ENCODE results near the gene U2AF2.

The U2AF2 gene

GRCh38 chr19:55638864-55639359 lies 15.9 kb upstream of the U2AF2 start:
- DNase-seq (ENCODE audit: low read depth) = peak; percentile 53
- no peak overlapping the region for H3K9ac ChIP-seq (ENCODE audit: low read length)
- H3K36me3 ChIP-seq (ENCODE audit: control insufficient read depth, insufficient read depth, low read length, severe bottlenecking) = peaks cover 3% of the 10 kb centered on the region
- H3K4me3 ChIP-seq (ENCODE audit: low read length) = no peak overlapping the region
- H3K4me1 ChIP-seq (ENCODE audit: control insufficient read depth, insufficient read depth, low read length) = peaks cover 59% of the 10 kb centered on the region
- no peaks in the 10 kb centered on the region for H3K27me3 ChIP-seq (replicated peaks; ENCODE audit: control insufficient read depth, insufficient read depth, low read length)
- H3K9me3 ChIP-seq (ENCODE audit: control insufficient read depth, low read length) = no peaks in the 10 kb centered on the region

GRCh38 chr19:55640043-55640576 lies 14.7 kb upstream of the U2AF2 start:
- peak overlapping the region; percentile 92 for H3K4me3 ChIP-seq (ENCODE audit: low read length)
- H3K27me3 ChIP-seq (replicated peaks; ENCODE audit: control insufficient read depth, insufficient read depth, low read length) = no peaks in the 10 kb centered on the region
- peaks cover 10% of the 10 kb centered on the region for H3K36me3 ChIP-seq (ENCODE audit: control insufficient read depth, insufficient read depth, low read length, severe bottlenecking)
- peak overlapping the region; percentile 91 for H3K9ac ChIP-seq (ENCODE audit: low read length)
- H3K9me3 ChIP-seq (ENCODE audit: control insufficient read depth, low read length) = no peaks in the 10 kb centered on the region
- peaks cover 64% of the 10 kb centered on the region for H3K4me1 ChIP-seq (ENCODE audit: control insufficient read depth, insufficient read depth, low read length)
- peak; percentile 85 for DNase-seq (ENCODE audit: low read depth)

DNA sequence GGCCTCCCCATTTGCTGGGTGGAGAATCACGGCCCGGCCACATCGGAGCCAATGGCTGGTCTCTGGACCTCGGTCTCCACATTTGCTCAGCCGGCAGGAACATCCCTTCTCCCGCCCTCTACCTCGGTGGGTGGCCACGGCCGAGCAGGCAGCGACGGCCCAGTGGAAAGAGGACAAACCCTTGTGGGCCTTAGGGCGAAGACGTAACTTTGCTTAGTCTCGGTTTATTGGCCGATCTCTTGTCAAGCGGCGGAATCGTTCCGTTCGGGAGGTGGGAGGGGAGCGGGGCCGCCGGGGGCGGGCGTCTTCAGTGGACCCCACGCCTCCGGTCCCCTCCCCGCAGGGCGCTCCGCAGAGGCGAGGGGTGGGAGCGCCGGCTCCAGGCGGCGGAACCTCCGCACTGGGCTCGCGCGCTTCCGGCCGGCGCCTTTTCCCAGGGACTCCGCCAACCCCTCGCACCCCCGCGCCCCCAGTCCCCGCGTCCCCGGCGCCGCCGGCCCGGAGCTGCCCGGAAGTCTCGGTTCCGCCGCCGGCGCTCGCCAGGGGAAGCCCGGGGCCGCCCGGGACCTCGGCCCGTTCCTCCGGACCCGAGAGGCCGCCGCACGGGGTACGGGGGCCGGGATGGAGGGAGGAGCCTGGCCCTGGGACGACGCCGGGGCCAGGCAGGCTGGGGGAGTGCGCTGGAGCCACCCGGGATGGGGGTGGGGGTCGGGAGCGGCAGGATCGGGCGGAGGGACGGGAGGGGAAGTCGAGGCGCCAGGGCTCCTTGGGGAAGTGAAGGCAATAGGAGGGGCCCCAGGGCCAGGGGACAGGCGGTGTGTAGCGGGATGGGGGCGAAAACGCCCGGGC lies 14.0 kb upstream of the U2AF2 start, which contains the start of gene ZNF580:
Gene ZNF580, plus strand, starts transcription at position 426 of the 849 bp plus-strand sequence. CDS start 1,507 bp downstream, outside the sequence.
- peaks cover 16% of the 10 kb centered on the region for H3K36me3 ChIP-seq (ENCODE audit: control insufficient read depth, insufficient read depth, low read length, severe bottlenecking)
- peaks cover 61% of the 10 kb centered on the region for H3K4me1 ChIP-seq (ENCODE audit: control insufficient read depth, insufficient read depth, low read length)
- peak within 1 kb of the TSS; percentile 92 for H3K4me3 ChIP-seq (ENCODE audit: low read length)
- H3K27me3 ChIP-seq (replicated peaks; ENCODE audit: control insufficient read depth, insufficient read depth, low read length) = no peaks in the 10 kb centered on the region
- peak; percentile 85 for DNase-seq (ENCODE audit: low read depth)
- no peaks in the 10 kb centered on the region for H3K9me3 ChIP-seq (ENCODE audit: control insufficient read depth, low read length)
- H3K9ac ChIP-seq (ENCODE audit: low read length) = peak within 1 kb of the TSS; percentile 91

DNA sequence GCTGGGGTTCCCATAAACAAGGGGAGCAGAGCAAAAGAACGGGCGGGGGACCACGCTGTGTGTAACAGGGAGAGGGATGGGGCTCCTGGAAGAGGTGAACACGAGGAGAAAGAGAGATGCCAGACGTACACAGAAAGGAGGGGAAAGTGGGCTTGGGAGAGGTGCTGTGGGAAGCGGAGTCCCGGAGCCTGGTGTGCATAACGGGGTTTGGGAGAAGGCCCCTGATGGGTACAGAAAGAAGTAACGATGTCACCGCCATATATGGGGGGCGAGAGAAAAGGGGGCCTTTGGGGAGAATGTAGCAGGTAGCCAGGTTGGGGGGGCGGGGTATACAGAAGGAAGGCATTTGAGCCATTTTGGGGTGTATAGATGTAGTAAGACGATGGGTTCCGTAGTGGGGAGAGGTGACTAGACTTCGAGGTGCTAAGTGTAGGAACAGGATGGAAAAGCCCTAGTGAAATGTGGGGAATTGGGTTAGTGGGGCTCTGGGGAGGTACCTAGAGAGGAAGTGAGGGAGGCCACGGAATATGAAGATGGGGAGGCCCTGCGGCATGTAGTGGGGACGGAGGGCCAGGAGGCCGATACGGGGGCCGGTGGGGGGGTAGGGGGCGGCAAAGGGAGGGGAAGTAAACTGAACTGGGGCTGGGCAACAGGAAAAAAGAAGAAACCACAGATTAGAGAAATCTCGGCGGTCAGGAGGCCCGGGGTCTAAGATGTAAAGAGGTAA lies 13.2 kb upstream of the U2AF2 start:
- H3K4me1 ChIP-seq (ENCODE audit: control insufficient read depth, insufficient read depth, low read length) = peaks cover 53% of the 10 kb centered on the region
- H3K9ac ChIP-seq (ENCODE audit: low read length) = peak overlapping the region; percentile 91
- peaks cover 16% of the 10 kb centered on the region for H3K36me3 ChIP-seq (ENCODE audit: control insufficient read depth, insufficient read depth, low read length, severe bottlenecking)
- H3K27me3 ChIP-seq (replicated peaks; ENCODE audit: control insufficient read depth, insufficient read depth, low read length) = no peaks in the 10 kb centered on the region
- H3K9me3 ChIP-seq (ENCODE audit: control insufficient read depth, low read length) = no peaks in the 10 kb centered on the region
- peak; percentile 64 for DNase-seq (ENCODE audit: low read depth)
- peak overlapping the region; percentile 92 for H3K4me3 ChIP-seq (ENCODE audit: low read length)

GRCh38 chr19:55642153-55643002 lies 12.5 kb upstream of the U2AF2 start:
- Histone ChIP-seq H3K36me3 (ENCODE audit: control insufficient read depth, insufficient read depth, low read length, severe bottlenecking) (peaks cover 16% of the 10 kb centered on the region), H3K9ac (ENCODE audit: low read length) (peak overlapping the region; percentile 91), H3K27me3 (replicated peaks; ENCODE audit: control insufficient read depth, insufficient read depth, low read length) (no peaks in the 10 kb centered on the region), H3K9me3 (ENCODE audit: control insufficient read depth, low read length) (no peaks in the 10 kb centered on the region), H3K4me3 (ENCODE audit: low read length) (peak overlapping the region; percentile 92), H3K4me1 (ENCODE audit: control insufficient read depth, insufficient read depth, low read length) (peaks cover 52% of the 10 kb centered on the region)
- peak; percentile 52 for DNase-seq (ENCODE audit: low read depth)

GRCh38 chr19:55643003-55643886 lies 11.6 kb upstream of the U2AF2 start, which contains the start of gene ZNF581:
TSS of gene ZNF581 (plus strand) at chr19:55643649. CDS start at chr19:55644572, 923 bp downstream.
- no peaks in the 10 kb centered on the region for H3K9me3 ChIP-seq (ENCODE audit: control insufficient read depth, low read length)
- H3K36me3 ChIP-seq (ENCODE audit: control insufficient read depth, insufficient read depth, low read length, severe bottlenecking) = peaks cover 16% of the 10 kb centered on the region
- H3K27me3 ChIP-seq (replicated peaks; ENCODE audit: control insufficient read depth, insufficient read depth, low read length) = no peaks in the 10 kb centered on the region
- peak within 1 kb of the TSS; percentile 92 for H3K4me3 ChIP-seq (ENCODE audit: low read length)
- peaks cover 54% of the 10 kb centered on the region for H3K4me1 ChIP-seq (ENCODE audit: control insufficient read depth, insufficient read depth, low read length)
- H3K9ac ChIP-seq (ENCODE audit: low read length) = peak within 1 kb of the TSS; percentile 91
- peak; percentile 89 for DNase-seq (ENCODE audit: low read depth)

- Histone ChIP-seq H3K4me3 (ENCODE audit: low read length) (peak overlapping the region; percentile 92), H3K9ac (ENCODE audit: low read length) (peak overlapping the region; percentile 91), H3K4me1 (ENCODE audit: control insufficient read depth, insufficient read depth, low read length) (peaks cover 52% of the 10 kb centered on the region), H3K36me3 (ENCODE audit: control insufficient read depth, insufficient read depth, low read length, severe bottlenecking) (peaks cover 13% of the 10 kb centered on the region), H3K9me3 (ENCODE audit: control insufficient read depth, low read length) (no peaks in the 10 kb centered on the region), H3K27me3 (replicated peaks; ENCODE audit: control insufficient read depth, insufficient read depth, low read length) (no peaks in the 10 kb centered on the region)
- DNase-seq (ENCODE audit: low read depth) = no peak
Measured at GRCh38 chr19:55643887-55644176, 11.0 kb upstream of the U2AF2 start.

GRCh38 chr19:55644191-55644833 lies 10.5 kb upstream of the U2AF2 start:
- Histone ChIP-seq H3K36me3 (ENCODE audit: control insufficient read depth, insufficient read depth, low read length, severe bottlenecking) (peaks cover 13% of the 10 kb centered on the region), H3K9ac (ENCODE audit: low read length) (peak overlapping the region; percentile 91), H3K9me3 (ENCODE audit: control insufficient read depth, low read length) (no peaks in the 10 kb centered on the region), H3K4me3 (ENCODE audit: low read length) (peak overlapping the region; percentile 92), H3K27me3 (replicated peaks; ENCODE audit: control insufficient read depth, insufficient read depth, low read length) (no peaks in the 10 kb centered on the region), H3K4me1 (ENCODE audit: control insufficient read depth, insufficient read depth, low read length) (peaks cover 52% of the 10 kb centered on the region)
- no peak for DNase-seq (ENCODE audit: low read depth)

DNA sequence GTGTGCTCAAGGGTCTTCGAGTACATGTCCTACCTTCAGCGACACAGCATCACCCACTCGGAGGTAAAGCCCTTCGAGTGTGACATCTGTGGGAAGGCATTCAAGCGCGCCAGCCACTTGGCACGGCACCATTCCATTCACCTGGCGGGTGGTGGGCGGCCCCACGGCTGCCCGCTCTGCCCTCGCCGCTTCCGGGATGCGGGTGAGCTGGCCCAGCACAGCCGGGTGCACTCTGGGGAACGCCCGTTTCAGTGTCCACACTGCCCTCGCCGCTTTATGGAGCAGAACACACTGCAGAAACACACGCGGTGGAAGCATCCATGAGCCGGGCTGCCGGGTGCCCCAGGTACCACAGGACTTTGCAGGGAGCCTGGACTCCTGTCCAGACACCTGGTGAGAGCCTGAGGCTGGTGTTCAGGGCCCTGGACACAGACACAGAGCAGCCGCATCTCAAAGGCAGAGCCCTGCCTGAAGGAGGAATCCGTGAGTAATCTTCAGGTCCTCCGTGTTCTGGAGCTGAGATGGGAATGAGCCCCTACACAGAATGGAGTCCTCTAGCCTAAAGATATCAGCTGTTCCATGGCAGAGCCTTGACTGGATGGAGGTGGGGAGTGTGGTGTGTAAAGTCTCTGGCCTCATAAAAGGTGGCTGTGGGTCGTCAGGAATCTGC lies 9.9 kb upstream of the U2AF2 start:
- no peaks in the 10 kb centered on the region for H3K27me3 ChIP-seq (replicated peaks; ENCODE audit: control insufficient read depth, insufficient read depth, low read length)
- no peak for DNase-seq (ENCODE audit: low read depth)
- H3K9me3 ChIP-seq (ENCODE audit: control insufficient read depth, low read length) = no peaks in the 10 kb centered on the region
- H3K4me3 ChIP-seq (ENCODE audit: low read length) = peak overlapping the region; percentile 92
- peaks cover 13% of the 10 kb centered on the region for H3K36me3 ChIP-seq (ENCODE audit: control insufficient read depth, insufficient read depth, low read length, severe bottlenecking)
- H3K4me1 ChIP-seq (ENCODE audit: control insufficient read depth, insufficient read depth, low read length) = peaks cover 48% of the 10 kb centered on the region
- peak overlapping the region; percentile 91 for H3K9ac ChIP-seq (ENCODE audit: low read length)

All from adipocyte (in vitro differentiated cells).